ENCODE data around the gene CMTM4.

GRCh38 chr16:66603537-66604375 lies 92.8 kb downstream of the CMTM4 start:
- TF ChIP-seq CTCF (IDR thresholded peaks at IDR 0.05) (no peak), POLR2A (IDR thresholded peaks at IDR 0.05) (no peak), EP300 (IDR thresholded peaks at IDR 0.05) (no peak)

Data from suprapubic skin (tissue), 3 donors.